Breast epithelium (tissue), 4 donors: ENCODE data around the gene VPS13D. TPM values are rescaled to one million over a fixed set of nuclear protein-coding genes. Genes with fewer than 3 reads are reported as not detected.
"Not testable (repeated sequence)": the region's sequence is repeated elsewhere in the genome, so short reads cannot be mapped to it uniquely, and the experiment has no call there.

ENCODE experiments used
- DNase-seq, 2 donors: peaks; one replicate each; pipeline ENCODE4 v3.0.0-alpha.2; 2019; ENCODE audit warnings: low spot score in 2 of 2
- H3K27ac ChIP-seq, 2 donors: fragments of 200-600 bp; sonication (generic) in 1 of 2; one replicate each; pipeline ENCODE4 v1.5.1; 2016 to 2019; ENCODE audit warnings: mild to moderate bottlenecking in 1 of 2
- H3K27me3 ChIP-seq, 2 donors: fragments of 200-600 bp; sonication (generic) in 1 of 2; one replicate each; pipeline versions ENCODE4 v1.5.1 to v1.6.0; 2017 to 2019; ENCODE audit warnings: control low read depth in 1 of 2, mild to moderate bottlenecking in 1 of 2
- H3K36me3 ChIP-seq: fragments of 200-600 bp; one replicate; pipeline ENCODE4 v1.5.1; 2019
- H3K4me1 ChIP-seq, 2 donors: fragments of 200-600 bp; sonication (generic); one replicate each; pipeline ENCODE4 v1.5.1; 2016 to 2019; ENCODE audit warnings: control low read depth in 1 of 2
- H3K4me3 ChIP-seq, 3 donors: fragments of 200-600 bp; sonication (generic); 1 replicate in 2 of 3; 2 replicates in 1 of 3; pipeline ENCODE4 v1.5.1; 2016 to 2019; ENCODE audit warnings: mild to moderate bottlenecking in 3 of 3, moderate library complexity in 2 of 3
- H3K9me3 ChIP-seq, 2 donors: fragments of 200-600 bp; sonication (generic) in 1 of 2; one replicate each; pipeline ENCODE4 v1.5.1; 2016 to 2019; ENCODE audit warnings: control low read depth in 1 of 2
- POLR2A ChIP-seq: fragments of 450-650 bp; IDR thresholded peaks from one replicate; pipeline ENCODE4 v1.6.1; 2016; ENCODE audit warnings: antibody characterized with exemption, mild to moderate bottlenecking, moderate library complexity
- POLR2AphosphoS5 ChIP-seq, 3 donors: sonication (generic); formaldehyde crosslinking; IDR thresholded peaks; one replicate each; pipeline ENCODE4 v1.6.1; 2017; ENCODE audit warnings: antibody characterized with exemption in 3 of 3
- intact Hi-C: fragments of 100-400 bp; cut with DNase I; formaldehyde crosslinking; loops from one replicate; pipeline ENCODE4 v1.15.1; 2023; ENCODE audit warnings: low total_unique reads
- total RNA-seq, 3 donors: library from RNA; depleted of rRNA; stranded (reverse); fragments of >200 nt; gene quantifications; one replicate each; pipeline ENCODE4 v1.1.0, GENCODE V29; 2016
- TF ChIP-seq, protein P1 (sequence below), 3 donors: fragments of 450-650 bp; IDR thresholded peaks; one replicate each; pipeline ENCODE4 v1.5.1; 2016 to 2017; ENCODE audit warnings: antibody characterized with exemption in 3 of 3, mild to moderate bottlenecking in 3 of 3, moderate library complexity in 3 of 3

VPS13D gene
- total RNA-seq, 3 donors from 2014 or later, result 73.9 to 115 (median 96.4) TPM

DNA sequence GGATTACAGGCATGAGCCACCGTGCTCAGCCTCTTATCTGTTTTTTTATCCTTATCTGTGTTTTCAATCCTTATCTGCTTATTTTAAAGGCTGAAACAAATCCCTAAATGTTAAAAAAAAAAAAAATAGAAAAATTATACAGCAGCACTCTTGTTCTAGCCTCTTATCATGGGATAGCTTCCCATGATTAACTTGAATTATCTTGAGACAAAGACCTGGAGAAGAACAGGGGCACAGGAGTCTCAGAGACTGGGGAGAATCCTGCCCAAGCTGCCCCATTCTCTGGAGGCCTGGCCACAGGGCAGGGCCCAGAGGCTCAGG is 301.3 kb downstream of the VPS13D start:
- DNase-seq, result no peak
- Histone ChIP-seq H3K4me1 (no peaks in the 10 kb centered on the region), H3K36me3 (no peaks in the 10 kb centered on the region), H3K4me3 (no peak overlapping the region), H3K27me3 (no peaks in the 10 kb centered on the region), H3K27ac (no peak overlapping the region), H3K9me3 (no peaks in the 10 kb centered on the region)
- TF ChIP-seq, protein P1, sequence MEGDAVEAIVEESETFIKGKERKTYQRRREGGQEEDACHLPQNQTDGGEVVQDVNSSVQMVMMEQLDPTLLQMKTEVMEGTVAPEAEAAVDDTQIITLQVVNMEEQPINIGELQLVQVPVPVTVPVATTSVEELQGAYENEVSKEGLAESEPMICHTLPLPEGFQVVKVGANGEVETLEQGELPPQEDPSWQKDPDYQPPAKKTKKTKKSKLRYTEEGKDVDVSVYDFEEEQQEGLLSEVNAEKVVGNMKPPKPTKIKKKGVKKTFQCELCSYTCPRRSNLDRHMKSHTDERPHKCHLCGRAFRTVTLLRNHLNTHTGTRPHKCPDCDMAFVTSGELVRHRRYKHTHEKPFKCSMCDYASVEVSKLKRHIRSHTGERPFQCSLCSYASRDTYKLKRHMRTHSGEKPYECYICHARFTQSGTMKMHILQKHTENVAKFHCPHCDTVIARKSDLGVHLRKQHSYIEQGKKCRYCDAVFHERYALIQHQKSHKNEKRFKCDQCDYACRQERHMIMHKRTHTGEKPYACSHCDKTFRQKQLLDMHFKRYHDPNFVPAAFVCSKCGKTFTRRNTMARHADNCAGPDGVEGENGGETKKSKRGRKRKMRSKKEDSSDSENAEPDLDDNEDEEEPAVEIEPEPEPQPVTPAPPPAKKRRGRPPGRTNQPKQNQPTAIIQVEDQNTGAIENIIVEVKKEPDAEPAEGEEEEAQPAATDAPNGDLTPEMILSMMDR (IDR thresholded peaks at IDR 0.05), result no peak
- no peak for TF ChIP-seq POLR2AphosphoS5 (IDR thresholded peaks at IDR 0.05)
- TF ChIP-seq POLR2A, result no peak
- intact Hi-C loops, result no loop called here

DNA sequence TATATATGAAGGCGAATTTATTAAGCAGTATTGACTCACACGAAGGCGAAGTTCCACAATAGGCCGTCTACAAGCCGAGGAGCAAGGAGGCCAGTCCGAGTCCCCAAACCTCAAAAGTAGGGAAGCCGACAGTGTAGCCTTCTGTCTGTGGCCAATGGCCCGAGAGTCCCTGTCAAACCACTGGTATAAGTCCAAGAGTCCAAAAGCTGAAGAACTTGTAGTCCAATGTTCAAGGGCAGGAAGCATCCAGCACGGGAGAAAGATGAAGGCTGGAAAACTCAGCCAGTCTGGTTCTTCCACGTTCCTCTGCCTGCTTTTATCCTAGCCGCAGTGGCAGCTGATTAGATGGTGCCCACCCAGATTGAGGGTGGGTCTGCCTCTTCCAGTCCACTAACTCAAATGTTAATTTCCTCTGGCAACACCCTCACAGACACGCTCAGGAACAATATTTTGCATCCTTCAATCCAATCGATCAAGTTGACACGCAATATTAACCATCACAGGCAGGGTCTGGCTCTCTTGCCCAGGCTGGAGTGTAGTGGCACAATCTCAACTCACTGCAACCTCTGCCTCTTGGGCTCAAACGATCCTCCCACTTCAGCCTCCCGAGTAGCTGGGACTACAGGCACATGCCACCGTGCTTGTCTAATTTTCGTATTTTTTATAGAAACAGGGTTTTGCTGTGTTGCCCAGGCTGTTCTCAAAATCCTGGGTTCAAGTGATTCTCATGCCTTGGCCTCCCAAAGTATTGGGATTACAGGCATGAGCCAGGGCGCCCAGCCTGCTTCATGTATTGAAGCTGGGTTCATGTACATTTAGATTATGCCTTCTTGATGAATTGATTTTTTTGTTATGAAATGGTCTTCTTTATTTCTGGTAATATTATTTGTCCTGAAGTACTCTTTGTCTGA is 302.8 kb downstream of the VPS13D start:
- H3K9me3 ChIP-seq, result no peaks in the 10 kb centered on the region
- intact Hi-C loops, result no loop called here
- no peak overlapping the region for H3K27ac ChIP-seq
- H3K36me3 ChIP-seq, result no peaks in the 10 kb centered on the region
- H3K4me1 ChIP-seq, result no peaks in the 10 kb centered on the region
- no peak overlapping the region for H3K4me3 ChIP-seq
- no peaks in the 10 kb centered on the region for H3K27me3 ChIP-seq
- DNase-seq, result no peak
- TF ChIP-seq POLR2AphosphoS5 (IDR thresholded peaks at IDR 0.05), result no peak

DNA sequence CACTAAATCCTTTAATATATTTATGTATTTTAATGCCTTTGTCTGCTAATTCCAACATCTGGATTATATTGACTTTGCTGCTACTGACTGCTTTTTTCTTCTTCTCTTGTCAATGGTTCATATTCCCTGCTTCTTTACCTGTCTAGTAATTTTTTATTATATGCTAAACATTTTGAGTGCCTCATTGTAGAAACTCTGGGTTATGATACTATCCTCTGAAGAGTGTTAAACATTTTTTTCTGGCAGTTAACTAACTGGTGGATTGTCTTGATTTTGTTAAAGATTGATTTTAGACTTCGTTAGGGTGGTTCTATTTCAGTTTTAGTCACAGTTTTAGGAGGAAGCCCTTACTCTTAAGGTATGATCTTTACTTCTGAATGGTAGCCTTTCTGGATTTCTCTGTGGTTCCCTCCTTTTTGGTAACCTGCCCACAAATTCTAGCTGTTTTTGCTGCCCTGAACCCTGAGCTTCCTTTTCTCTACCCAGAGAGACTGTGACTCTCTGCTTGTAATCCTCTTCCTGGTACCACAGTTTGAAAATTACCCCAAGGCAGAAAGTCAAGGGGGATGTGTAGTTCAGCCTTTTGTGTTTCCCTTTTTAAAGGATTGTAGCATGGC is 306.3 kb downstream of the VPS13D start:
- H3K27ac ChIP-seq, result no peak overlapping the region
- DNase-seq, result no peak
- intact Hi-C loops, result no loop called here
- H3K9me3 ChIP-seq, result no peaks in the 10 kb centered on the region
- H3K27me3 ChIP-seq, result no peaks in the 10 kb centered on the region
- peaks cover 0 to 5% of the 10 kb centered on the region in 2 donors for H3K4me1 ChIP-seq
- no peak overlapping the region for H3K4me3 ChIP-seq
- H3K36me3 ChIP-seq, result no peaks in the 10 kb centered on the region
- TF ChIP-seq POLR2AphosphoS5 (IDR thresholded peaks at IDR 0.05) (no peak), POLR2A (no peak)
- TF ChIP-seq, protein P1 (IDR thresholded peaks at IDR 0.05), result no peak

DNA sequence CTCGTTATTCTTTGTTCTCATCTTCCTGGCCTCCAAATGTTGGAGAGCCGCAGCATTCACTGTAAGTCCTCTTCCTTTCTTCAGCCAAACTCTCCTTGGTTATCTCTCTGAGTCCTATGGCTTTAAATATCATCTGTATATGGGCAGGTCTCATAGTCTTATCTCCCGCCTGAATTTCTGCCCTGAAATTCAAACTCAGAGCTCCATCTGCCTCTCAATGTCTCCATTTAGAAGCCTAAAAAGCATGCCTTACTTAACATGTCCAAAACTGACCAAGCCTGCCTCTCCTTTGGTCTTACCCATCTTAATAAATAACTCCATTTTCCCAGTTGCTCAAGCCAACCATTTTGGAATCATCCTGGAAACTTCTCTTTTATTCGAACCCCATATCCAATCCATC is 307.5 kb downstream of the VPS13D start:
- no peak for DNase-seq
- Histone ChIP-seq H3K4me1 (peaks cover 0 to 7% of the 10 kb centered on the region in 2 donors), H3K9me3 (no peaks in the 10 kb centered on the region), H3K4me3 (no peak overlapping the region), H3K27ac (no peak overlapping the region), H3K27me3 (no peaks in the 10 kb centered on the region), H3K36me3 (no peaks in the 10 kb centered on the region)
- TF ChIP-seq, protein P1 (IDR thresholded peaks at IDR 0.05), result no peak
- TF ChIP-seq POLR2AphosphoS5 (IDR thresholded peaks at IDR 0.05) (no peak), POLR2A (no peak)
- intact Hi-C loops, result no loop called here

DNA sequence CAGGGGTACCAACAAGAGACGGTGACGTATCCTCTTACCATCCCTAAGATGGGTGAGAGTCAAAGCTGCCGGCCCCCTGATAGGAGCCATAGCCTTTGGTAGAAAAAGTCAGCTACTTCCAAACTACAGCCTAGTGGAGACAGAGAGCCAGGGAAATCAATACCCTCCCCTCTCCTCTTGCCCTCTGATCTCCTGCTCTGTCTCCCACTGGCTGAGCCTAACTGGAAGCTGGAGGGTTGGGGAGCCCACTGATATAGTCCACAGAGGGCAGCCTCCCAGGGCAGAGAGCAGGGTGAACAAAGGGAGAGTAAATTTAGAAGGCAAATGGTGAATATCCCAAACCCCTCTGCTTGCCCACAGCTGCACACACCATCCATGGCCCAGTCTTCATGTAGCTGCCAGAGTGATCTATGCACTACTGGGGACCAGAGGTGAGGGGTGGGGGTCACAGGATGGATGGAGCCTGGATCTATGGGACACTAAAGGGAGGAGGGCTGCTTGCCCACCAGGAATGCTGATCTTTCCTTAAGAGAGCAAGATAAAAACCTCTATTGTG is 308.2 kb downstream of the VPS13D start:
- H3K27ac ChIP-seq, result no peak overlapping the region
- DNase-seq, result no peak
- H3K4me1 ChIP-seq, result peaks cover 0 to 7% of the 10 kb centered on the region in 2 donors
- H3K27me3 ChIP-seq, result no peaks in the 10 kb centered on the region
- no peak for TF ChIP-seq POLR2AphosphoS5 (IDR thresholded peaks at IDR 0.05)
- H3K36me3 ChIP-seq, result no peaks in the 10 kb centered on the region
- no peaks in the 10 kb centered on the region for H3K9me3 ChIP-seq
- no peak overlapping the region for H3K4me3 ChIP-seq
- intact Hi-C loops, result no loop called here

DNA sequence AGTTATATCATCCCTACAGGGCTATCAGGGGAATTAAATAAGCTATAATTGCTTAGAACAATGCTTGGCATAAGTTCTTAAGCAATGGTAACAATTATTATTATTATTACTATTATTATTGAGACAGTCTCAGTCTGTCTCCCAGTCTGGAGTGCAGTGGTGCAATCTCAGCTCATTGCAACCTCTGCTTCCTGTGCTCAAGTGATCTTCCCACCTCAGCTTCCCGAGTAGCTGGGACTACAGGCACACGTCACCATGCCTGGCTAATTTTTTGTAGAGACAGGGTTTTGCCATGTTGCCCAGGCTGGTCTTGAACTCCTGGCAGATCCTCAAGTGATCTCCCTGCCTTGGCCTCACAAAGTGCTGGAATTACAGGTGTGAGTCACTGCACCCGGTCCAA is 308.7 kb downstream of the VPS13D start:
- H3K27ac ChIP-seq, H3K27me3 ChIP-seq, H3K4me3 ChIP-seq, H3K4me1 ChIP-seq, intact Hi-C loops, DNase-seq, H3K36me3 ChIP-seq, H3K9me3 ChIP-seq: not testable (repeated sequence)
